Stomach (tissue), 9 donors: ENCODE measurements around the gene RRAS2. TPM values are rescaled to one million over a fixed set of nuclear protein-coding genes. Genes with fewer than 3 reads are reported as not detected.

Experiments used
- DNase-seq, 2 donors: peaks; one replicate each; pipeline versions ENCODE4 v3.0.0 to v3.0.0-alpha.2; 2013 to 2019
- H3K27ac ChIP-seq, 5 donors: fragments of 200-600 bp in 4 of 5; sonication (generic) in 4 of 5; one replicate each; pipeline ENCODE4 v1.5.1; 2013 to 2019; ENCODE audit warnings: mild to moderate bottlenecking in 1 of 5, moderate library complexity in 1 of 5
- H3K27me3 ChIP-seq, 3 donors: fragments of 200-600 bp; sonication (generic); one replicate each; pipeline ENCODE4 v1.5.1; 2017 to 2019; ENCODE audit warnings: mixed run types in 1 of 3
- H3K36me3 ChIP-seq, 4 donors: fragments of 200-600 bp; sonication (generic); 1 replicate in 3 of 4; 2 replicates in 1 of 4; pipeline ENCODE4 v1.5.1; 2016 to 2019
- H3K4me1 ChIP-seq, 4 donors: fragments of 200-600 bp; sonication (generic); one replicate each; pipeline ENCODE4 v1.5.1; 2016 to 2019
- H3K4me3 ChIP-seq, 4 donors: fragments of 200-600 bp; sonication (generic) in 3 of 4; one replicate each; pipeline ENCODE4 v1.5.1; 2016 to 2019; ENCODE audit warnings: mild to moderate bottlenecking in 1 of 4
- H3K9me3 ChIP-seq, 4 donors: fragments of 200-600 bp; sonication (generic); one replicate each; pipeline ENCODE4 v1.5.1; 2016 to 2019
- EP300 ChIP-seq: sonication (generic); formaldehyde crosslinking; IDR thresholded peaks from one replicate; pipeline ENCODE4 v1.6.1; 2017; ENCODE audit warnings: antibody characterized with exemption
- POLR2A ChIP-seq, 4 donors: fragments of 450-650 bp; IDR thresholded peaks; one replicate each; pipeline ENCODE4 v1.6.1; 2016; ENCODE audit warnings: antibody characterized with exemption in 4 of 4, control low read depth in 2 of 4, mild to moderate bottlenecking in 1 of 4, moderate library complexity in 1 of 4
- POLR2AphosphoS5 ChIP-seq, 3 donors: sonication (generic); formaldehyde crosslinking; IDR thresholded peaks; one replicate each; pipeline ENCODE4 v1.6.1; 2016; ENCODE audit warnings: antibody characterized with exemption in 3 of 3
- WGBS, 5 donors: extraction: QIAGEN DNeasy Blood & Tissue Kit in 3 of 5; methylation state at CpG; one replicate each; pipeline versions ENCODE4 v1.1.5 to v1.1.7; 2013 to 2018; 5-methylcytosine and 5-hydroxymethylcytosine counted together
- intact Hi-C: fragments of 100-400 bp; cut with DNase I; formaldehyde crosslinking; loops from one replicate; pipeline ENCODE4 v1.15.1; 2023; ENCODE audit warnings: low total_unique reads
- polyA plus RNA-seq, 3 donors: library from polyadenylated mRNA; stranded (reverse); fragments of 200-250 nt; gene quantifications; one replicate each; pipeline ENCODE4 v1.2.3, GENCODE V29; 2013
- total RNA-seq, 5 donors: library from RNA; depleted of rRNA; stranded (reverse); fragments of >200 nt; gene quantifications; one replicate each; pipeline versions ENCODE4 v1.1.0 to v1.2.3, GENCODE V29; 2014 to 2016
- TF ChIP-seq, protein P1 (sequence below), 7 experiments: fragments of 450-650 bp in 4 of 7; fragments of 200-600 bp in 3 of 7; sonication (generic) in 3 of 7; IDR thresholded peaks; one replicate each; pipeline ENCODE4 v1.5.1; 2016 to 2019; ENCODE audit warnings: antibody characterized with exemption in 7 of 7, control low read depth in 2 of 7, mild to moderate bottlenecking in 1 of 7
- donor health status: healthy with polysubstance abuse.
- donor health status: Bipolar disorder and iron deficiency.
- donor health status: healthy.

The RRAS2 gene
- total and polyA plus RNA-seq, 8 donors: 1.2 to 65.0 (median 19.3) TPM

DNA sequence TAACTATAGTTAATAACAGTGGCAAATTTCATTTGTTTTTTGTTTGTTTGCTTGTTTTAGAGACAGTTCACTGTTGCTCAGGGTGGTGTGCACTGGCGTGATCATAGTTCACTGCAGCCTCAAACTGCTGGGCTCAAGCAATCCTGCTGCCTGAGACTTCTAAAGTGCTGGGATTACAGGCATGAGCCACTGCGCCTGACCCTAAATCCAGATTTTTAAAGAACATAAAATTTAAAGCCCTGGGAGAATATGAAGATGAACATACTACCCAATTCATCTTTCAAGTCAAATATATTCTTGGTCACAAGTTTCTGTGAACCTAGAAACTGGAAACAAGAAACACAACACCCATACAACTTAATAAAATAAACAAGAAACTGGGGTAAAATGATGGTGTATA lies 28.1 kb downstream of the RRAS2 start:
- Histone ChIP-seq H3K27ac (no peak overlapping the region), H3K4me3 (no peak overlapping the region), H3K9me3 (no peaks in the 10 kb centered on the region), H3K4me1 (peaks cover 0 to 12% (median 5%) of the 10 kb centered on the region in 4 donors), H3K36me3 (no peaks in the 10 kb centered on the region), H3K27me3 (no peaks in the 10 kb centered on the region)
- intact Hi-C loops: no loop called here
- TF ChIP-seq EP300: no peak
- no peak for TF ChIP-seq POLR2AphosphoS5 (IDR thresholded peaks at IDR 0.05)
- TF ChIP-seq, protein P1, sequence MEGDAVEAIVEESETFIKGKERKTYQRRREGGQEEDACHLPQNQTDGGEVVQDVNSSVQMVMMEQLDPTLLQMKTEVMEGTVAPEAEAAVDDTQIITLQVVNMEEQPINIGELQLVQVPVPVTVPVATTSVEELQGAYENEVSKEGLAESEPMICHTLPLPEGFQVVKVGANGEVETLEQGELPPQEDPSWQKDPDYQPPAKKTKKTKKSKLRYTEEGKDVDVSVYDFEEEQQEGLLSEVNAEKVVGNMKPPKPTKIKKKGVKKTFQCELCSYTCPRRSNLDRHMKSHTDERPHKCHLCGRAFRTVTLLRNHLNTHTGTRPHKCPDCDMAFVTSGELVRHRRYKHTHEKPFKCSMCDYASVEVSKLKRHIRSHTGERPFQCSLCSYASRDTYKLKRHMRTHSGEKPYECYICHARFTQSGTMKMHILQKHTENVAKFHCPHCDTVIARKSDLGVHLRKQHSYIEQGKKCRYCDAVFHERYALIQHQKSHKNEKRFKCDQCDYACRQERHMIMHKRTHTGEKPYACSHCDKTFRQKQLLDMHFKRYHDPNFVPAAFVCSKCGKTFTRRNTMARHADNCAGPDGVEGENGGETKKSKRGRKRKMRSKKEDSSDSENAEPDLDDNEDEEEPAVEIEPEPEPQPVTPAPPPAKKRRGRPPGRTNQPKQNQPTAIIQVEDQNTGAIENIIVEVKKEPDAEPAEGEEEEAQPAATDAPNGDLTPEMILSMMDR (IDR thresholded peaks at IDR 0.05): no peak
- no peak for TF ChIP-seq POLR2A (IDR thresholded peaks at IDR 0.05)
- DNase-seq: no peak
- 90 to 98% (median 94%) methylated on average over 2 of the region's 2 CpGs for WGBS, 5 donors

DNA sequence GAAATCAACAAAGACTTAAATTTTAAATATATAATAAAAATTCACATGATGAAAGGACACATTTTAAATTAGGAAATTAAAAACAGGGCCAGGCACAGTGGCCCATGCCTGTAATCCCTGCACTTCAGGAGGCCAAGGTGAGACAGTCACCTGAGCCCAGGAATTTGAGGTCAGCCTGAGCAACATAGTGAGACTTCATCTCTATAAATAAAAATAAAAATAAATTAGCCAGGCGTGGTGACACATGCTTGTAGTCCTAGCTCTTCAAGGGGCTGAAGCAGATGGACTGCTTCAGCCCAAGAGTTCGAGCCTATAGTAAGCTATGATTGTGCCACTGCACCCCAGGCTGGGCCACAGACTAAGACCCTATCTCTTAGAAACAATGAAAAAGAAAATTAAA lies 29.3 kb downstream of the RRAS2 start:
- WGBS, 5 donors: 87 to 93% (median 92%) methylated on average over 2 of the region's 2 CpGs
- no peaks in the 10 kb centered on the region for H3K27me3 ChIP-seq
- TF ChIP-seq, protein P1 (IDR thresholded peaks at IDR 0.05): no peak
- TF ChIP-seq POLR2AphosphoS5 (IDR thresholded peaks at IDR 0.05) (no peak), POLR2A (IDR thresholded peaks at IDR 0.05) (no peak), EP300 (no peak)
- H3K9me3 ChIP-seq: no peaks in the 10 kb centered on the region
- peaks cover 0 to 16% (median 7%) of the 10 kb centered on the region in 4 donors for H3K4me1 ChIP-seq
- no peaks in the 10 kb centered on the region for H3K36me3 ChIP-seq
- no peak overlapping the region for H3K27ac ChIP-seq
- DNase-seq: no peak
- intact Hi-C loops: no loop called here
- no peak overlapping the region for H3K4me3 ChIP-seq

DNA sequence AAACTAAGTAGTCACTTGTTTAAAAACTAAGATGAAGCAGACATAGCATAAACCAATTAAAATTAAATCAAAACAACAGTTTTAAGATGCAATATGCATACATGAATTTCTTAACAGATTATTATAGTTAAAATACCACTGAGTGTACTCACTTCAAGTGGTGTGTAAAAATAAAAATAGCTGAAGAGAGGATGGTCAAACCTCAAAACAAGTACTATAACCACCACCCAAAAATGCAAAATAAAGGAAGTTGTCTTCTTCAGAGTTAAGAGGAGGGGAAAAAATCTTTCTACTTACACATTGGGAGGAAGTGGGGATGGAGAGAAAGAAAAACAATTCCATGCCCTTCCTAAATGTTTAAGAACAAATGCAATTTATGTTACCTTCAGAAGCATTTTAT lies 31.9 kb downstream of the RRAS2 start:
- H3K36me3 ChIP-seq: no peaks in the 10 kb centered on the region
- intact Hi-C loops: no loop called here
- no peak overlapping the region for H3K27ac ChIP-seq
- TF ChIP-seq, protein P1 (IDR thresholded peaks at IDR 0.05): no peak
- TF ChIP-seq POLR2AphosphoS5 (IDR thresholded peaks at IDR 0.05): no peak
- TF ChIP-seq EP300: no peak
- TF ChIP-seq POLR2A (IDR thresholded peaks at IDR 0.05): no peak
- peaks cover 0 to 17% (median 8%) of the 10 kb centered on the region in 4 donors for H3K4me1 ChIP-seq
- DNase-seq: no peak
- no peaks in the 10 kb centered on the region for H3K9me3 ChIP-seq
- H3K4me3 ChIP-seq: no peak overlapping the region
- H3K27me3 ChIP-seq: no peaks in the 10 kb centered on the region

DNA sequence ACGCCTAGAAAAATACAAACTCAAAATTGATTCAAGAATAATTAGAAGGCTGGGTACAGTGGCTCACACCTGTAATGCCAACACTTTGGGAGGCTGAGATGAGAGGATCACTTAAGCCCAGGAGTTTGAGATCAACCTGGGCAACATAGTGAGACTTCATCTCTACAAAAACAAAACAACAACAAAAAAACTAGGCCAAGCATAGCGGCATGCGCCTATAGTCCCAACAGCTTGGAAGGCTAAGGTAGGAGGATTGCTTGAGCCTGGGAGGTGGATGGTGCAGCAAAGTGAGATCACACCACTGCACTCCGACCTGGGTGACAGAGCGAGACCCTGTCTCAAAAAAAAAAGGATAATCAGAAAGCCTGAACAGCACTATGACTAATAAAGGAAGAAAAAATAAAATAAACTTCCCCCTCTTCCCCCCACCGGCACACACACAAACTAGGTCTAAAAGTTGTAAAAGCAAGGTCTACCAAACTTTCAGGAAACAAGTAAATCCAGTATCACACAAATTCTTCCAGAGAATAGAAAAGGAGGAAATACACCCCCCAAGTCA lies 35.8 kb downstream of the RRAS2 start:
- TF ChIP-seq POLR2AphosphoS5 (IDR thresholded peaks at IDR 0.05) (no peak), POLR2A (IDR thresholded peaks at IDR 0.05) (no peak), EP300 (no peak)
- TF ChIP-seq, protein P1 (IDR thresholded peaks at IDR 0.05): no peak
- Histone ChIP-seq H3K36me3 (no peaks in the 10 kb centered on the region), H3K4me1 (peaks cover 5 to 31% (median 17%) of the 10 kb centered on the region in 4 donors), H3K9me3 (no peaks in the 10 kb centered on the region), H3K4me3 (no peak overlapping the region), H3K27ac (no peak overlapping the region), H3K27me3 (no peaks in the 10 kb centered on the region)
- WGBS, 5 donors: 91 to 94% (median 93%) methylated on average over 6 of the region's 6 CpGs
- no peak for DNase-seq
- intact Hi-C loops: no loop called here
